ENCODE data around the gene MAPKAP1.

Gene MAPKAP1

GRCh38 chr9:125603478-125604021 is 103.5 kb downstream of the MAPKAP1 start:
- no peak overlapping the region for H3K27ac ChIP-seq
- no peak for TF ChIP-seq CTCF (conservative IDR thresholded peaks at IDR 0.05)

GRCh38 chr9:125601961-125602360 is 105.0 kb downstream of the MAPKAP1 start:
- TF ChIP-seq CTCF (conservative IDR thresholded peaks at IDR 0.05) = 0 out of 2 replicates have a peak, but pooled peaks have one; percentile 13
- no peak overlapping the region for H3K27ac ChIP-seq

- H3K27ac ChIP-seq = peak overlapping the region; percentile 61
- no peak for TF ChIP-seq CTCF (conservative IDR thresholded peaks at IDR 0.05)
Observed at GRCh38 chr9:125600194-125600593, 106.8 kb downstream of the MAPKAP1 start.

- no peak for TF ChIP-seq CTCF (conservative IDR thresholded peaks at IDR 0.05)
- H3K27ac ChIP-seq = peak overlapping the region; percentile 9; the same call in 1 of the 2 replicates
Observed at GRCh38 chr9:125594223-125594610, 112.8 kb downstream of the MAPKAP1 start.

GRCh38 chr9:125593581-125594222 is 113.3 kb downstream of the MAPKAP1 start:
- TF ChIP-seq CTCF (conservative IDR thresholded peaks at IDR 0.05) = no peak
- peak overlapping the region; percentile 37 for H3K27ac ChIP-seq

- no peak overlapping the region for H3K27ac ChIP-seq
- no peak for TF ChIP-seq CTCF (conservative IDR thresholded peaks at IDR 0.05)
Observed at GRCh38 chr9:125591888-125592287, 115.1 kb downstream of the MAPKAP1 start.

GRCh38 chr9:125591245-125591644 is 115.8 kb downstream of the MAPKAP1 start:
- no peak for TF ChIP-seq CTCF (conservative IDR thresholded peaks at IDR 0.05)
- no peak overlapping the region for H3K27ac ChIP-seq

Data from VCaP (cell line).